CD4-positive, CD25-positive, alpha-beta regulatory T cell (primary cell): ENCODE results near the gene CTBP1. TPM values are rescaled to one million over a fixed set of nuclear protein-coding genes. Genes with fewer than 3 reads are reported as not detected.

Source experiments
- ATAC-seq, 2 donors: fragments of 150-1000 bp; cut with Tn5 transposase; one replicate each; pipeline ENCODE4 v1.10.0; 2021; ENCODE audit warnings: low read depth in 2 of 2, moderate number of reproducible peaks in 2 of 2, moderate library complexity in 1 of 2
- DNase-seq, 3 donors: peaks; one replicate each; pipeline versions ENCODE4 v3.0.0 to v3.0.0-alpha.2; 2012 to 2022; ENCODE audit warnings: mixed read lengths in 1 of 3
- H3K27ac ChIP-seq: one replicate; pipeline ENCODE4 v1.7.0; 2013; ENCODE audit warnings: mild to moderate bottlenecking, low read length; ENCODE audit not compliant: insufficient read depth, poor library complexity, severe bottlenecking
- H3K27me3 ChIP-seq: one replicate; pipeline ENCODE4 v1.7.0; 2013; ENCODE audit warnings: low read length; ENCODE audit not compliant: control insufficient read depth, insufficient read depth
- H3K36me3 ChIP-seq: one replicate; pipeline ENCODE4 v1.7.0; 2013; ENCODE audit warnings: mild to moderate bottlenecking, low read length, moderate library complexity; ENCODE audit not compliant: control insufficient read depth, insufficient read depth
- H3K4me1 ChIP-seq: 2 replicates; pipeline ENCODE4 v1.7.0; 2013; ENCODE audit warnings: mild to moderate bottlenecking, low read length; ENCODE audit not compliant: insufficient read depth, control insufficient read depth, poor library complexity, severe bottlenecking
- H3K4me3 ChIP-seq: one replicate; pipeline ENCODE4 v1.7.0; 2013; ENCODE audit warnings: low read depth, mild to moderate bottlenecking, low read length, moderate library complexity
- H3K9me3 ChIP-seq, 2 experiments: 1 replicate in 1 of 2; 2 replicates in 1 of 2; pipeline ENCODE4 v1.7.0; 2013; ENCODE audit warnings: low read length in 2 of 2, mild to moderate bottlenecking in 1 of 2, moderate library complexity in 1 of 2; ENCODE audit not compliant: control insufficient read depth in 2 of 2
- H3K27ac Mint-ChIP-seq, 3 donors: one replicate each; pipeline ENCODE4 v1.8.0; 2020 to 2022; ENCODE audit warnings: mild to moderate bottlenecking in 3 of 3, mixed read lengths in 3 of 3, moderate library complexity in 2 of 3
- H3K27me3 Mint-ChIP-seq: one replicate; pipeline ENCODE4 v1.8.0; 2022; ENCODE audit warnings: mild to moderate bottlenecking, mixed read lengths
- H3K36me3 Mint-ChIP-seq: one replicate; pipeline ENCODE4 v1.8.0; 2020; ENCODE audit warnings: mixed read lengths
- H3K4me1 Mint-ChIP-seq, 4 donors: one replicate each; pipeline ENCODE4 v1.8.0; 2020 to 2022; ENCODE audit warnings: mixed read lengths in 4 of 4, mild to moderate bottlenecking in 1 of 4
- H3K4me3 Mint-ChIP-seq, 4 donors: one replicate each; pipeline ENCODE4 v1.8.0; 2020 to 2022; ENCODE audit warnings: mild to moderate bottlenecking in 4 of 4, mixed read lengths in 4 of 4, moderate library complexity in 3 of 4
- H3K9me3 Mint-ChIP-seq, 7 donors: one replicate each; pipeline ENCODE4 v1.8.0; 2020 to 2022; ENCODE audit warnings: mixed read lengths in 7 of 7, mild to moderate bottlenecking in 3 of 7, moderate library complexity in 2 of 7
- polyA plus RNA-seq, 4 donors: library from polyadenylated mRNA; unstranded; fragments of 300-500 nt; fragmentation: Illumina TruSeq; gene quantifications; one replicate each; pipeline ENCODE4 v1.2.3, GENCODE V29; 2021
- total RNA-seq: library from RNA; stranded (reverse); gene quantifications from one replicate; pipeline ENCODE4 v1.2.3, GENCODE V29; 2022

Gene CTBP1
- total and polyA plus RNA-seq, 5 donors from 2014 or later = 32.4 to 198 (median 67.2) TPM

DNA sequence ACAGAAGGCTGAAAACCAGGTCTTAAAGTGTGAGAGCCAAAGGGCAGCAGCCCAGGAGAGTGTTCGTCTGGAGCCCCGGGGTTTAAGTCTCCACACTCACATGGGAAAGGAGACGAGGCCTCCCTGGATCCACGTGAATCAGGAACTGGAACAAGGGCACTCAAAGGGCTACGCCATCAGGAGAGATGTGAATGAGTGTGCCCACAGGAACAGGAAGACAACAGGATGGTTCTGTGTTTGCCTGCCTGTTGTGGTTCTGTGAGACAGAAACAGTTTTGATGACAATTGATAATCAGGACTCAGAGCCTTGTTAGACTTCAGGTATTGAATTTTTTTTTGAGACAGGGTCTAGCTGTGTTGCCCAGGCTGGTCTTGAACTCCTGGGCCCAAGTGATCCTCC, 4.9 kb upstream of the CTBP1 start:
- DNase-seq (peak in 1 of 3 donors; percentile 42), ATAC-seq (no peak)
- peak overlapping the region; percentile 39 for H3K4me3 ChIP-seq
- H3K9me3 Mint-ChIP-seq = peaks cover 0 to 4% (median 2%) of the 10 kb centered on the region in 7 donors
- peaks cover 5% of the 10 kb centered on the region for H3K36me3 Mint-ChIP-seq
- H3K27me3 ChIP-seq = no peaks in the 10 kb centered on the region
- H3K36me3 ChIP-seq = no peaks in the 10 kb centered on the region
- H3K27ac Mint-ChIP-seq = peak overlapping the region; percentile 73 to 98 (median 95)
- no peaks in the 10 kb centered on the region for H3K9me3 ChIP-seq
- peak overlapping the region; percentile 62 to 94 (median 78) for H3K4me3 Mint-ChIP-seq
- H3K4me1 ChIP-seq = peaks cover 39% of the 10 kb centered on the region
- peaks cover 8% of the 10 kb centered on the region for H3K27me3 Mint-ChIP-seq
- peaks cover 21 to 76% (median 40%) of the 10 kb centered on the region in 4 donors for H3K4me1 Mint-ChIP-seq
- H3K27ac ChIP-seq = peak overlapping the region; percentile 57

DNA sequence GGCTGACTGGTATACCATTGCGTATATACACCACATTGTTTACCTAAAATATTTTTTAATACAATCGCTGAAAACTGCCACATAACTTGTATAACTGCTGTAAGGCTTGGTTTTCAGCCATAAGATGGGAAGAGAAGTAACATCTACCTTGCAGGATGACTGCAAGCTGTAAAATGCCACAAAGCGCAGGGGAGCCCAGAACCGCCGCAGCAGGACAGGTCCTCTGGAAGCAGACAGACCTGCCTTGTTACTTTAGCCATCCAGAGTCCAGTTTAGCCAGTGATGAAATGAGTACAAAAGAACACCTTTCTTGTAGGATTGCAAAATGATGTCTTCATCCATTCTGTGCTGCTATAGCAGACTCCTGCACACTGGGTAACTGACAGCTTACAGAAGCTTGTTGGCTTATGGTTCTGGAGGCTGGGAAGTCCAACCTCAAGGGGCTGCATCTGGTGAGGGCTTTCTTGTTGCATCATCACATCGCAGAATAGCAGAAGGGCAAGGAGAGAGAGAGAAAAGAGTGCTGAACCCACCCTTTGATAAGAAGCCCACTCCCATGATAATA, 4.1 kb upstream of the CTBP1 start:
- H3K27ac ChIP-seq = peak overlapping the region; percentile 57

DNA sequence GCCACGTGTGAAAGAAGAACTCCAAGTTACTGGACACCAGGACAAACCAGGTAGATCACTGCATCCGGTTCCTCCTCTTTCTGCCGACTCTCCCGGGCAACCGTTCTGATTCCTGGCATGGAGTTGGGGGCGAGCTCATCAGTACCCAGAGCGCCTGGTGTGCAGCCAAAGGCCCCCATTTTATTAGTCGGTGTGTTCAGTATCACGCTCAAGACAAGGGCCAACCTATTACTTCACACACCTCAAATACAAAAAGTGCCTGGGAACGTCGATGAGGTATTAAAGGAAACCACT, 2.8 kb upstream of the CTBP1 start:
- peaks cover 0 to 4% (median 0%) of the 10 kb centered on the region in 7 donors for H3K9me3 Mint-ChIP-seq
- DNase-seq (no peak), ATAC-seq (no peak)
- H3K27me3 Mint-ChIP-seq = peaks cover 4% of the 10 kb centered on the region
- Histone ChIP-seq H3K36me3 (no peaks in the 10 kb centered on the region), H3K9me3 (no peaks in the 10 kb centered on the region), H3K27ac (peak overlapping the region; percentile 34), H3K4me3 (no peak overlapping the region), H3K4me1 (peaks cover 51% of the 10 kb centered on the region), H3K27me3 (no peaks in the 10 kb centered on the region)
- peak overlapping the region in 2 of 3 donors; percentile 68 to 89 for H3K27ac Mint-ChIP-seq
- H3K4me3 Mint-ChIP-seq = peak overlapping the region in 3 of 4 donors; percentile 52 to 94 (median 93)
- H3K36me3 Mint-ChIP-seq = peaks cover 5% of the 10 kb centered on the region
- peaks cover 21 to 74% (median 43%) of the 10 kb centered on the region in 4 donors for H3K4me1 Mint-ChIP-seq

More for the DNA sequence above, 4.1 kb upstream of the CTBP1 start:
- Mint-ChIP-seq H3K4me3 (peak overlapping the region in 3 of 4 donors; percentile 74 to 94 (median 83)), H3K4me1 (peaks cover 21 to 73% (median 40%) of the 10 kb centered on the region in 4 donors), H3K9me3 (peaks cover 0 to 4% (median 0%) of the 10 kb centered on the region in 7 donors), H3K36me3 (peaks cover 5% of the 10 kb centered on the region), H3K27ac (peak overlapping the region; percentile 73 to 98 (median 95)), H3K27me3 (peaks cover 8% of the 10 kb centered on the region)
- no peaks in the 10 kb centered on the region for H3K36me3 ChIP-seq
- no peaks in the 10 kb centered on the region for H3K27me3 ChIP-seq
- H3K9me3 ChIP-seq = no peaks in the 10 kb centered on the region
- H3K4me1 ChIP-seq = peaks cover 39% of the 10 kb centered on the region
- DNase-seq = no peak
- no peak for ATAC-seq
- H3K4me3 ChIP-seq = peak overlapping the region; percentile 39

DNA sequence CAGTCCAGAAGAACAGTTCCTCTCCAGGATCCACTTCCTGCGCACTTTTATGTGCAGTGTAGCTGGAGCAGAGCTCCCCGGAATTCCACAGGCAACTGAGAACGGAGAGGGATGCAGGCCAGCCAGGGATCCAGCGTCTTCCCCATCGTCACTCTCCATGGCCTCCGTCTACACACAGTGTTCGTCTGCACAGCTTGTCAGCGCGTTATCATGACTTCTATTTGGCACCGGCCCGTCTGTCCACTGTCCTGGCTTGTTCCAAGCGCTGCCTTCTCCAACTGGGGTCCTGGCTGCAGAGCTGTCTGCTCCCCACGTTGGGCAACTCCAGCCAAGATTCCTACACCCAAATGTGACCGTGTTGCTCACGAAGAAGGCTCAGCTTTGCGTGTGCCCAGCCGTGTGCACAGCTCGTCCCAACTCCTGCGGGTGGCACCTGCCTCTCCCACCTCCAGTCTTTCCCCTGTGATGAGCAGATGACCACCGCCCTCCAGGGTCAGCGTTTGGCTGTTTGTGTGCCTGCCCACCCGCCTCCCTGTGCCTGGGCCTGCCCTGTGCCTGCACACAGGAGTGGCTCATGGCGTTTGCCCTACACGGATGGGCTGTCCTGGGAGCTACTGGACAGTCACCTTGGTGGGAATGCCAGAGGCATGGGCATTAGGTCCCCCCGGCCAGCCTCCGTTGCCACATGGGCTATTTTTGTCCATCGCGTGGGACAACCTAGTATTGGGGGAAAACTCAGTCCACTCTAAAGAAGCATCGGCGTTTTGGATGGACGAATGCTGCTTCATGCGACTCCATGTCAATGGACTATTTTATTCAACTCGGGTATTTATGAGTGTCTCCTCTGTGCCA, 2.2 kb upstream of the CTBP1 start:
- H3K4me1 Mint-ChIP-seq = peaks cover 21 to 74% (median 49%) of the 10 kb centered on the region in 4 donors
- peak overlapping the region; percentile 75 to 94 (median 91) for H3K4me3 Mint-ChIP-seq
- H3K9me3 Mint-ChIP-seq = peaks cover 0 to 4% (median 0%) of the 10 kb centered on the region in 7 donors
- no peaks in the 10 kb centered on the region for H3K36me3 ChIP-seq
- ATAC-seq = no peak
- H3K4me1 ChIP-seq = peaks cover 56% of the 10 kb centered on the region
- no peak overlapping the region for H3K27ac ChIP-seq
- no peaks in the 10 kb centered on the region for H3K27me3 ChIP-seq
- no peak for DNase-seq
- H3K27ac Mint-ChIP-seq = peak overlapping the region; percentile 71 to 95 (median 89)
- H3K4me3 ChIP-seq = no peak overlapping the region
- no peaks in the 10 kb centered on the region for H3K9me3 ChIP-seq
- peaks cover 5% of the 10 kb centered on the region for H3K36me3 Mint-ChIP-seq
- peaks cover 4% of the 10 kb centered on the region for H3K27me3 Mint-ChIP-seq

DNA sequence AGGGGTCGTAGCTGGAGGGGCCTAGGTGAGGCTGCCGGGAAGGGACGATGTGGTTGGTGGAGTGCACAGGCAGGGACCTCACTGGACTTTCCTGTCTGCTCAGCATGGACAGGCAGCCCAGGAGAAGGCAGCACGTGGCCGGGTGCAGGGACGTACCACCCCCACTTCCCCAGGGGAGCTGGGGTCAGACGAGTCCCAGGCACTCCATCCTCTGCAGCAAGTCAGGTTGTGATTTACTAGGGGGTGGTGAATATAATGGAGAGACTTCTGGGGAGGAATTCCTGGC, 1.5 kb upstream of the CTBP1 start:
- Histone ChIP-seq H3K4me3 (no peak overlapping the region), H3K36me3 (no peaks in the 10 kb centered on the region), H3K9me3 (no peaks in the 10 kb centered on the region), H3K27me3 (no peaks in the 10 kb centered on the region), H3K4me1 (peaks cover 63% of the 10 kb centered on the region), H3K27ac (peak overlapping the region; percentile 94)
- H3K9me3 Mint-ChIP-seq = peaks cover 0 to 2% (median 0%) of the 10 kb centered on the region in 7 donors
- no peak for ATAC-seq
- peak overlapping the region; percentile 89 to 95 (median 93) for H3K27ac Mint-ChIP-seq
- peak overlapping the region; percentile 89 to 94 (median 94) for H3K4me3 Mint-ChIP-seq
- peaks cover 4% of the 10 kb centered on the region for H3K27me3 Mint-ChIP-seq
- DNase-seq = no peak
- H3K36me3 Mint-ChIP-seq = peaks cover 5% of the 10 kb centered on the region
- peaks cover 16 to 74% (median 48%) of the 10 kb centered on the region in 4 donors for H3K4me1 Mint-ChIP-seq

DNA sequence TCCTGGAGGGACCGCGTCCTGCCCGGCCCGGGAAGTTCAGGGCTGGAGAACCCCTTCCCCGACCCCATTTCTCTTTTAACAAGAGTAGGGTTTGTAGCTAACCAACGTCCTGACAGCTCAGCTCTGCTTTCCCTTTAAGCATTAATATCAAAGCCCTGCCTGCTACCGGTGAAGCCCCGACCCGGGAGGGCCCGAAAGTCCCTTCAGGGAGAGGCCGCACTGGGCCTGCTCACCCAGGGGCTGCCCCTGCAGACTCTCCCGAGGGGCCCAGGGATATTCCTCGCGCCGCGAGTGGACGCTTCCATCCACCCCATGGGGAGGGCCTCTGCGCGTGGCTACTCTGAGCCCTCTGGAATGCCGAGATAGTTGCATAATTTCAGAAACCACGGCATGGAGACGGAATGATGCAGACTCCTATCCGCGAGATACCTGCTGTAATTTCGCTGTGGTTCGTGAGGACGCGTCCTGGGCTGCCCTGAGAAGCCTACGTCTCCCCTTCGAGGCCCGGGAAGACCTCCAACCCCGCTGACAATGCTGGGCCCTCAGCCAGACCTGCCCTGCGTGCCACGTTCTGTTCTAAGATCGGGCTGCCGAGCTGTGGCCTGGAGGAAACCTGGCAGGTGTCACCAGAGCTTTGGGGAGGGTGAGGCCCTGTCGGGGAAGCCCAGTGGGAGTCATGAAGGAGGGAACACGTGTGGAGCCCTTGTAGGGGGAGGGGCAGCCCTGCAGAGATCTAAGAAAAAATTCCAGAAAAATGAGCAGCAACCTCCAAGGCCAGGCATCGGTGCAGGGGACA, 999 bp upstream of the CTBP1 start:
- peaks cover 69% of the 10 kb centered on the region for H3K4me1 ChIP-seq
- H3K36me3 ChIP-seq = no peaks in the 10 kb centered on the region
- peak overlapping the region; percentile 89 to 95 (median 93) for H3K27ac Mint-ChIP-seq
- H3K4me3 Mint-ChIP-seq = peak overlapping the region; percentile 89 to 94 (median 94)
- peaks cover 4% of the 10 kb centered on the region for H3K27me3 Mint-ChIP-seq
- H3K36me3 Mint-ChIP-seq = peaks cover 5% of the 10 kb centered on the region
- H3K9me3 ChIP-seq = no peaks in the 10 kb centered on the region
- H3K4me1 Mint-ChIP-seq = peaks cover 13 to 75% (median 48%) of the 10 kb centered on the region in 4 donors
- DNase-seq = peak in 2 of 3 donors; percentile 43 to 60
- H3K9me3 Mint-ChIP-seq = peaks cover 0 to 2% (median 0%) of the 10 kb centered on the region in 7 donors
- peak overlapping the region; percentile 53 for H3K4me3 ChIP-seq
- H3K27me3 ChIP-seq = no peaks in the 10 kb centered on the region
- H3K27ac ChIP-seq = peak overlapping the region; percentile 94
- ATAC-seq = peak in 1 of 2 donors; percentile 5

DNA sequence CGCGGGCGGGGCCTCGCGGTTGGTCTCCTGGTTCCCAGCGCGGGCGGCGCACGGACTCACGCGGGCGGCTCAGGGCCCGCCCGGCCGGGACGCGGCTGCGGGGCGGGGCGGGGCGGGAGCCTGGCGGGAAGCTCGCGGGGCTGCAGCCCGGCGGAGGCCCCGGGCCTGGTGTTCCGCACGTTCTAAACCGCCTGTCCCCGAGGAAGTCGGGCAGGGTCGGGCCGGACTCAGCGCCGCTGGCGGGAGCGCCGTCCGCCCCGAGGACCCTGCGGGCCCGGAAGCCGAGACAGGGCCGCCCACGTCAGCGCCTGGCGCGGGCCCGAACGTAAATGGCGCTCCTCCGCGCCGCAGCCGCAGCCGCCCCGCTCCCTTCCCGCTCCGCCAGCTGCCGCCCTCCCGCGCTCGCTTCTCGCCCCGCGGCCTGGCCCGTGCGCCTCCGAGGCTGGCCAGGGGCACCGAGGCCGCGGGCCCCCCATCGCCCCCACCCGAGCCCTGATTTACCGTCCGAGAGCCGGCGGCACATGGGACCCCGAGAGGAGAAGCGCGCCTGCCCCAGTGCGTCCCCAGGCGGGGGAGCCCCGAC, 309 bp upstream of the CTBP1 start:
- H3K4me1 ChIP-seq = peaks cover 71% of the 10 kb centered on the region
- H3K27me3 Mint-ChIP-seq = peaks cover 4% of the 10 kb centered on the region
- H3K36me3 Mint-ChIP-seq = peaks cover 5% of the 10 kb centered on the region

More for the DNA sequence above, 309 bp upstream of the CTBP1 start:
- peak; percentile 78 to 93 (median 88) for DNase-seq
- H3K4me1 Mint-ChIP-seq = peaks cover 7 to 75% (median 43%) of the 10 kb centered on the region in 4 donors
- H3K27ac Mint-ChIP-seq = peak overlapping the region; percentile 89 to 95 (median 93)
- H3K27me3 ChIP-seq = no peaks in the 10 kb centered on the region
- peak overlapping the region; percentile 53 for H3K4me3 ChIP-seq
- peak overlapping the region; percentile 89 to 94 (median 94) for H3K4me3 Mint-ChIP-seq
- no peaks in the 10 kb centered on the region for H3K9me3 ChIP-seq
- peak; percentile 70 to 72 for ATAC-seq
- H3K36me3 ChIP-seq = no peaks in the 10 kb centered on the region
- peak overlapping the region; percentile 94 for H3K27ac ChIP-seq
- H3K9me3 Mint-ChIP-seq = peaks cover 0 to 2% (median 0%) of the 10 kb centered on the region in 7 donors
